MM.1S (cell line): ENCODE results near the gene ANKRD13A.

Experiments
- DNase-seq: peaks from one replicate; pipeline ENCODE4 v3.0.0-alpha.2; 2015
- H2AFZ ChIP-seq: fragments of 300-600 bp; sonication (generic); 2 replicates; pipeline ENCODE4 v1.6.0; 2016; ENCODE audit warnings: antibody characterized with exemption, low read length
- H3F3A ChIP-seq: fragments of 300-600 bp; sonication (generic); 2 replicates; pipeline ENCODE4 v1.6.1; 2016; ENCODE audit warnings: mild to moderate bottlenecking, antibody characterized with exemption, low read length, moderate library complexity, mixed read lengths; ENCODE audit not compliant: insufficient read depth
- H3K27ac ChIP-seq: fragments of 300-600 bp; sonication (generic); 2 replicates; pipeline ENCODE4 v1.5.1; 2016; ENCODE audit warnings: mild to moderate bottlenecking, low read length
- H3K27me3 ChIP-seq: fragments of 300-600 bp; sonication (generic); replicated peaks from 2 replicates; pipeline ENCODE4 v1.6.0; 2016; ENCODE audit warnings: low read length; ENCODE audit not compliant: insufficient read depth
- H3K36me3 ChIP-seq: fragments of 300-600 bp; sonication (generic); replicated peaks from 2 replicates; pipeline ENCODE4 v1.6.1; 2016; ENCODE audit warnings: mild to moderate bottlenecking, low read length, mixed read lengths; ENCODE audit not compliant: insufficient read depth
- H3K4me1 ChIP-seq: fragments of 300-600 bp; sonication (generic); 2 replicates; pipeline ENCODE4 v1.6.1; 2016; ENCODE audit warnings: low read length, mixed read lengths
- H3K4me2 ChIP-seq: fragments of 300-600 bp; sonication (generic); 2 replicates; pipeline ENCODE4 v1.6.0; 2016; ENCODE audit warnings: low read depth, low read length
- H3K4me3 ChIP-seq: fragments of 300-600 bp; sonication (generic); 2 replicates; pipeline ENCODE4 v1.5.1; 2016; ENCODE audit warnings: low read length, mixed read lengths
- H3K79me2 ChIP-seq: fragments of 300-600 bp; sonication (generic); 2 replicates; pipeline ENCODE4 v1.6.1; 2016; ENCODE audit warnings: mixed run types, low read length, mixed read lengths
- H3K9ac ChIP-seq: fragments of 300-600 bp; sonication (generic); 2 replicates; pipeline ENCODE4 v1.6.1; 2016; ENCODE audit warnings: low read length, mixed read lengths
- H3K9me2 ChIP-seq: fragments of 300-600 bp; sonication (generic); replicated peaks from 2 replicates; pipeline ENCODE4 v1.6.1; 2016; ENCODE audit warnings: mild to moderate bottlenecking, low read length, mixed read lengths; ENCODE audit not compliant: insufficient read depth
- H3K9me3 ChIP-seq: fragments of 300-600 bp; sonication (generic); replicated peaks from 2 replicates; pipeline ENCODE4 v1.6.1; 2016; ENCODE audit warnings: mild to moderate bottlenecking, low read length, mixed read lengths; ENCODE audit not compliant: insufficient read depth
- H4K20me1 ChIP-seq: fragments of 300-600 bp; sonication (generic); 2 replicates; pipeline ENCODE4 v1.6.1; 2016; ENCODE audit warnings: mild to moderate bottlenecking, low read length, moderate library complexity, mixed read lengths; ENCODE audit not compliant: insufficient read depth
- EZH2 ChIP-seq: fragments of 300-600 bp; sonication (generic); optimal IDR thresholded peaks from 2 replicates; pipeline ENCODE3; 2017; ENCODE audit warnings: low read depth, mild to moderate bottlenecking, antibody characterized with exemption, low read length, mixed read lengths
- EZH2phosphoT487 ChIP-seq: fragments of 300-600 bp; sonication (generic); IDR thresholded peaks from 2 replicates; pipeline ENCODE4 v1.6.1; 2018; ENCODE audit warnings: antibody characterized with exemption, low read length
- TF ChIP-seq, protein P1 (sequence below): fragments of 300-600 bp; sonication (generic); IDR thresholded peaks from 2 replicates; pipeline ENCODE4 v1.5.1; 2016; ENCODE audit warnings: antibody characterized with exemption, low read length, mixed read lengths

Gene ANKRD13A

DNA sequence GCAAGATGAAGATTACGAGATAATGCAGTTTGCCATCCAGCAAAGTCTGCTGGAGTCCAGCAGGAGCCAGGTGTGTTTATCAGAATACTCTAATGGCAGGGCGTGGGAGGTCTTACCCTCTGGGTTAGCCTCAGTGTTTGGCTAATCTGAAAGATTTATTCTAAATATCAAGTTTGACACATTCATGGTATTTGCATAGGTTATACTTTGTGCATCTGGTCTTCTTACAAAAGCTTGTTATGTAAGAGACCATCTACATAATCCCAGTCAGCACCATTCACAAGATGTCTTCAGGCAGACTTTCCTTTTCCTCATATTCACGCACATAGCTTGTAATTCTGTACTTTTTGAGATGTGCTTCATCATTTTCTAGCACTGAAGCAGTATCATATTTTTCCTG is 34.7 kb downstream of the ANKRD13A start:
- H3K9me3 ChIP-seq = no peaks in the 10 kb centered on the region
- no peaks in the 10 kb centered on the region for H4K20me1 ChIP-seq
- no peaks in the 10 kb centered on the region for H3K36me3 ChIP-seq
- H3K9me2 ChIP-seq = no peaks in the 10 kb centered on the region
- TF ChIP-seq EZH2phosphoT487 = no peak
- TF ChIP-seq EZH2 = no peak
- TF ChIP-seq, protein P1, sequence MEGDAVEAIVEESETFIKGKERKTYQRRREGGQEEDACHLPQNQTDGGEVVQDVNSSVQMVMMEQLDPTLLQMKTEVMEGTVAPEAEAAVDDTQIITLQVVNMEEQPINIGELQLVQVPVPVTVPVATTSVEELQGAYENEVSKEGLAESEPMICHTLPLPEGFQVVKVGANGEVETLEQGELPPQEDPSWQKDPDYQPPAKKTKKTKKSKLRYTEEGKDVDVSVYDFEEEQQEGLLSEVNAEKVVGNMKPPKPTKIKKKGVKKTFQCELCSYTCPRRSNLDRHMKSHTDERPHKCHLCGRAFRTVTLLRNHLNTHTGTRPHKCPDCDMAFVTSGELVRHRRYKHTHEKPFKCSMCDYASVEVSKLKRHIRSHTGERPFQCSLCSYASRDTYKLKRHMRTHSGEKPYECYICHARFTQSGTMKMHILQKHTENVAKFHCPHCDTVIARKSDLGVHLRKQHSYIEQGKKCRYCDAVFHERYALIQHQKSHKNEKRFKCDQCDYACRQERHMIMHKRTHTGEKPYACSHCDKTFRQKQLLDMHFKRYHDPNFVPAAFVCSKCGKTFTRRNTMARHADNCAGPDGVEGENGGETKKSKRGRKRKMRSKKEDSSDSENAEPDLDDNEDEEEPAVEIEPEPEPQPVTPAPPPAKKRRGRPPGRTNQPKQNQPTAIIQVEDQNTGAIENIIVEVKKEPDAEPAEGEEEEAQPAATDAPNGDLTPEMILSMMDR = no peak
- H3K9ac ChIP-seq = no peak overlapping the region
- no peak overlapping the region for H3K4me2 ChIP-seq
- H3K79me2 ChIP-seq = no peaks in the 10 kb centered on the region
- no peak overlapping the region for H3K27ac ChIP-seq
- H3F3A ChIP-seq = no peaks in the 10 kb centered on the region
- no peaks in the 10 kb centered on the region for H3K27me3 ChIP-seq
- DNase-seq = no peak
- no peak overlapping the region for H3K4me3 ChIP-seq
- no peaks in the 10 kb centered on the region for H3K4me1 ChIP-seq
- no peak overlapping the region for H2AFZ ChIP-seq

- Histone ChIP-seq H3K36me3 (no peaks in the 10 kb centered on the region), H3K9ac (no peak overlapping the region), H3K4me1 (no peaks in the 10 kb centered on the region), H3K4me3 (no peak overlapping the region), H3F3A (no peaks in the 10 kb centered on the region), H3K27ac (no peak overlapping the region), H2AFZ (no peak overlapping the region), H3K4me2 (no peak overlapping the region), H3K79me2 (no peaks in the 10 kb centered on the region), H3K9me2 (no peaks in the 10 kb centered on the region), H3K9me3 (no peaks in the 10 kb centered on the region), H4K20me1 (no peaks in the 10 kb centered on the region), H3K27me3 (no peaks in the 10 kb centered on the region)
- no peak for TF ChIP-seq EZH2
- no peak for TF ChIP-seq EZH2phosphoT487
- TF ChIP-seq, protein P1 = no peak
- DNase-seq = no peak
Measured at GRCh38 chr12:110035534-110036104, 36.4 kb downstream of the ANKRD13A start.

DNA sequence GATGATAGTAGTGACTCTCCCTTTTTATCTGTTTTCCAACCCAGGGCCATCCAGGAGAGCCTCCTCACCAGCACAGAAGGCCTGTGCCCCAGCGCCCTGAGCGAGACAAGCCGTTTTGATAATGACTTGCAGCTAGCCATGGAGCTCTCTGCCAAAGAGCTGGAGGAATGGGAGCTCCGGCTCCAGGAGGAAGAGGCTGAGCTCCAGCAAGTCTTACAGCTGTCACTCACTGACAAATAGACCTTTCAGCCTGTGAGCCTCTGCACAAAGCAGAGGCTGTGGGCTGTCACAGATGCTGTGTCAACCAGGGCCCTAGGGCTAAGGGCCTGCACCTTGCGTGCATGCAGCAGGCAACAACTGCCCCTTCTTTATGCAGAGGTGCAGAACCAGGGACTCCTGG is 38.1 kb downstream of the ANKRD13A start:
- TF ChIP-seq EZH2 (no peak), EZH2phosphoT487 (no peak)
- TF ChIP-seq, protein P1 = no peak
- no peak overlapping the region for H3K4me2 ChIP-seq
- no peaks in the 10 kb centered on the region for H3K9me3 ChIP-seq
- no peak overlapping the region for H2AFZ ChIP-seq
- H3K4me1 ChIP-seq = no peaks in the 10 kb centered on the region
- no peak overlapping the region for H3K4me3 ChIP-seq
- H3F3A ChIP-seq = no peaks in the 10 kb centered on the region
- no peak overlapping the region for H3K27ac ChIP-seq
- no peaks in the 10 kb centered on the region for H4K20me1 ChIP-seq
- no peaks in the 10 kb centered on the region for H3K36me3 ChIP-seq
- no peak overlapping the region for H3K9ac ChIP-seq
- no peaks in the 10 kb centered on the region for H3K27me3 ChIP-seq
- H3K79me2 ChIP-seq = no peaks in the 10 kb centered on the region
- H3K9me2 ChIP-seq = no peaks in the 10 kb centered on the region
- DNase-seq = no peak
